Epidermal melanocyte (primary cell): ENCODE measurements around the gene CCDC188.

Source experiments
- DNase-seq: peaks from one replicate; pipeline ENCODE4 v3.0.0; 2011; ENCODE audit warnings: low spot score; ENCODE audit not compliant: insufficient read length

Gene CCDC188

DNA sequence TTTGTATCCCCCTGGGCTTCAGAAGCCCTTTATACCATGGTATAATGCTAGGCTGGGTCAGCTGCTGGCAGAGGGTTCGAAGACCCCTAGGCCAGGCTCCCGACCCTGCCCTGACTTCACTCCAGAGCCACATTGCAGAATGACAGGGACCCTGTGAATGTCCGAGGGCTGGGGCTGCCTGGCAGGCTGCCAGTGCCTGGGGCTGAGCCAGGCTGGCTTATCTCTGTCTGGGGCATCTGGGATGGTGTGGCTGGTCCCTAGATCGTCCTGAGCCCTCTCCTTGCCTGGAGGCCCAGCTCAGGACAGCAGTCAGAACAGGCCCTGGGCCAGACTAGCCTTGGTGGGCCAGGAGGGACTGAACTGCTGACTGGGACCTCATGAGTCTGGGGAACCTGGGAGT lies 15.6 kb downstream of the CCDC188 start:
- DNase-seq, result no peak

DNA sequence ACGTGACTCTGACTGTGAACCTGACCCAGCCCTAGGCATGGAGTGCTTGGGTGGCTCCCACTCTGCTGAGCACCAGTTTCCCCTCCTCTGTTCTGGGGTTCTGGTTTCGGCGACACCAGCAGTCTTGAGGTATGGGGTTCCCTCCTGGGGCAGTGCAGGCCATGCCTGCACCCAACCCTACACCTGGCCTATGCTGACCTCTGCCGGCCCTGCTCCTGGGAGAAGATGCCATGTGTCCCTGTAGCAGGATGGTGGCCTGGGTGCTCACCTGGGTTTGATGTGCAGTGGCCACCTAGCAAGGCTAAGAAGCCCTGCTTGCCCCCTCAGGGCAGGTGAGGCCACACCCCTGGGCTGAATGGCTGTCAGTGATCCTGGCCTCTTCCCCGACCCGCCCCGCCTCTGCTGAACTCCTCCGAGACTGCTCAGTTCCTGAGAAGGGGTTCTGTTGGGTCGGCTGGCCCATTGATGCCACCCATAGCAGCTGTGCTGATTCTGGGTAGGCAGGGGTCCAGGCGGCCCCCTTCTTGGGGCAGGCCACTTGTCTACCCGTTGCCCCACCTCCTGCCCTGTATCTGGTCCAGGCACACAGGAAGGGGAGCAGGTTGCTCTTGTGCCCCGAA lies 16.8 kb downstream of the CCDC188 start:
- no peak for DNase-seq

DNA sequence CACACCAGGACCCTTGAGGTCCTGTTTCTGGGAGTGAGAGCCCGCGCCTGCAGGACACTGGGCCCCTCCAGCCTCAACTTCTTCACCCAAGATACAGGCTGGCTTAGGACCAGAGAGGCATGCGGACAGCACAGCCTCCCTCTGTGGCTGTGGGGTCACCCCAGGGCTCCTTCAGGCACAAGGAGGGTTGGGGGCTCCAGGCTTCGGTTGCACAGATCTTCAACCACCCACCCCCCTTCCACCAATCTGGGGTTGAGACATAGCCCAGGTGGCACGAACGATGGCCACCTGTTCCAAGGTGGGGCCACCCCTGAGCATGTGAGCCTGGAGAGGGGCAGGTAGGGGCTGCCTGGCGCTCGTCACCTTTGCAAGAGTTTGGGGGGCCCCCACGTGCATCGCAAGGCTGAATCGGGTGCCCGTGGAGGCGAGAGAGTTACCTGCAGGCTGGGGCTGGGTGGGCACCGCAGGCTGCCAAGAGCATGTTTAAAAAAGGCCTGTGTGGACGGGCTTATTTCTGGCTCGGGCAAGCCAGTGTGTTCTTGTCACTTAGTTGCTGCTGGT lies 18.1 kb downstream of the CCDC188 start:
- no peak for DNase-seq

- DNase-seq, result no peak
These were observed 18.8 kb downstream of the CCDC188 start for GRCh38 chr22:20131859-20132685.

GRCh38 chr22:20131597-20131858 lies 19.3 kb downstream of the CCDC188 start, which contains the start of gene ZDHHC8:
TSS of gene ZDHHC8 (plus strand) at chr22:20131804. CDS start at chr22:20131948, 144 bp downstream.
- DNase-seq, result no peak

GRCh38 chr22:20130731-20131596 lies 19.9 kb downstream of the CCDC188 start:
- peak; percentile 86 for DNase-seq

DNA sequence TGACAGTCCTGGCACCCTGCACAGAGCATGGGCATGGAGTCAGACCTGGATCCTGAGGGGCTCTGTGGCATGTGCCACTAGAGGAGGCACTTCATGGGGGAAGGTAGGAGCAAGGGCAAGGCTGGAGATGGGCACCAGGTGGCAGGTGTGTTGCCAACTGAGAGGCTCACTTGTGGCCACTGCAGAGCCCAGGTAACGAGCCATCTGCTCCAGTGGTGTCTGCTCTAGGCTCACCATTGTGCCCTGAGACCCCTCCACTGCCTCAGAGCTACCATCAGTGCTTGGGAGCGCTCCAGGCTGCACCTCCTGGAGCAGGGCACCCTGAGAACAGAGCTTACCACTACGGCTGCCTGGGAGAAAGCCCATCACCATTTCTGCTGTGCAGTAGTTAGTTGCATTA lies 20.5 kb downstream of the CCDC188 start:
- no peak for DNase-seq

GRCh38 chr22:20129747-20130014 lies 21.2 kb downstream of the CCDC188 start:
- no peak for DNase-seq

DNA sequence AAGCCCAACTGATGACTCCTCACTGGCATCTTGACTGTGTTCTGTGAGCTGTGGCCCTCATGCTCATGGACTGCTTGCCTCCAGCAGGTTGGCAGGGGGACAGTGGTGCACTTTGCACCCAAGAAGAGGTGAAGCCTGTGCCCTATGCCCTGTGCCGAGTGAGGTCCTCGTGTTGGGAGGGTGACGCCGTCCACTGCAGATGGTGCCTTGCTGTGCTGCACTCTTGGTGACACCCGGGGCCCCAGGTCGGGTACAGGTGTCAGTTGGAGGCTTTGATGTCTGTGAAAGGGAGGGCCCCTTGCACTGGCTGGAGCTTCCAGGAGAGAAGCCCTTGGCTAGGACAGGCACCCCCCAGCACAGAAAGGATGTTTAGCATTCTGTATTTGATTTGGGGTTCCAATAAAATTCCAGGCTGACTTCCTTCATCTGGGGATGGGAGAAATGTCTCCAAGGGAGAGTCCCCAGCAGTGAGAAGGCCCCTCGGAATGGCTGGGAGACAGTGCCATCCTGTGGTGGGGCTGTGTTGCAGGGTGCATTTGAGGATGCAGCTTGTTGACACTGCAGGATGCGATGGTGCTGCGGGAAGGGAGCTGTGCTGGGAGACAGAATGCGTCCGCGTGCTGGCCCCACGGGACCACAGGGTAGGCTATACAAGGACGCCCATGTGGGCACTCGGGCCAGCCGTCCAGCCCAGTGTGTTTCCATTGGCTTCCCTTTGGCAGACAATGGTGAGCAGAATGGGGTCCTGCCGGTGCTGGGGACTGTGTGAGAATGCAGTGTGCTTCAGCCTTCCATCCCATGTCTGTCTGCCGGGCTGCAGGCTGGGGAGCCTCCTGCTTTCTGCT lies 21.7 kb downstream of the CCDC188 start:
- DNase-seq, result no peak

DNA sequence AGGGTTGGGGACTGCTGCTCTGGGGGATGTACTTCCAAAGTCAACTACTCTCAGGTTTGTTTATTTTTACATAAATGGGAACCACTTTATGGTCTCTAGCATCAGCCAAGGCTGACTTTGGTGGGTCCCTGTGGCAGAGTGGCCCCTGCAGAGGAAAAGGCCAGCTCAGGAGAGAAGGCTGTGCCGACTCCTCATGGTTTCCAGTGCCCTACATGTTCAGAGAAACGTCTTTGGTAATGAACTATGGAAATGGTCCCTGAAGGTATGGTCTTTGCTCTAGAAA lies 22.3 kb downstream of the CCDC188 start:
- DNase-seq, result no peak

DNA sequence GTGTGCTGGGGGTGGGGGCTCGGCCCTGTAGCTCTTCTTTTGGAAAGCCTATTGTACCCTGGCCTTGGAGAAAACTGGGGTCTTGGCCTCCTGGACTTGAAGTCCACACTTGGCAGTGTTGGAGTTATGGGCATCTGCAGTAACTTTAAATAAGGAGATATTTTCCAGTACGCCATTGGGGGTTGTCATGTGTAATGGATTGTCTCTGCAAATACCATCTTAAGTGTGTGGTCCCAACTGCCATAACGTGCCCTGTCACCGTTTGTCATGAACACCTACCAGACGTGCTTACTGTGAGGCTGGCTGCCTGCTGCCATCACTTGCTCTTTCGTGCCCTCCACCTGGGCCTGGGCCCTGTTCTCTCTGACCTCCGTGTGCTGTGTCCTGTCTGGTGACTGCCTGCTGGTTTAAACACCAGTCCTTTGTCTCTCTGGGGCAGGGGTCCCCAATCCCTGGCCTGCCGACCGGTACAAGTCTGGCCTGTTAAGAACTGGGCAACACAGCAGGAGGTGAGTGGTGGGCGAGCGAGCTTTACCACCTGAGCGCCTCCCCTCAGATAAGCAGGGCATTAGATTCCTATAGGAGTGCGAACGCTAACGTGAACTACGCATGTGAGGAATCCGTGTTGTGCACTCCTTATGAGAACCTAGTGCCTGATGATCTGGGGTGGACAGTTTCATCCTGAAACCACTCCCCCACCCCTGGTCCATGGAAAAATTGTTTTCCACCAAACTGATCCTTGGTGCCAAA lies 22.8 kb downstream of the CCDC188 start:
- DNase-seq, result no peak

GRCh38 chr22:20127318-20127868 lies 23.5 kb downstream of the CCDC188 start:
- DNase-seq, result no peak

GRCh38 chr22:20126284-20127029 lies 24.4 kb downstream of the CCDC188 start:
- no peak for DNase-seq

GRCh38 chr22:20125201-20126174 lies 25.4 kb downstream of the CCDC188 start:
- no peak for DNase-seq

DNA sequence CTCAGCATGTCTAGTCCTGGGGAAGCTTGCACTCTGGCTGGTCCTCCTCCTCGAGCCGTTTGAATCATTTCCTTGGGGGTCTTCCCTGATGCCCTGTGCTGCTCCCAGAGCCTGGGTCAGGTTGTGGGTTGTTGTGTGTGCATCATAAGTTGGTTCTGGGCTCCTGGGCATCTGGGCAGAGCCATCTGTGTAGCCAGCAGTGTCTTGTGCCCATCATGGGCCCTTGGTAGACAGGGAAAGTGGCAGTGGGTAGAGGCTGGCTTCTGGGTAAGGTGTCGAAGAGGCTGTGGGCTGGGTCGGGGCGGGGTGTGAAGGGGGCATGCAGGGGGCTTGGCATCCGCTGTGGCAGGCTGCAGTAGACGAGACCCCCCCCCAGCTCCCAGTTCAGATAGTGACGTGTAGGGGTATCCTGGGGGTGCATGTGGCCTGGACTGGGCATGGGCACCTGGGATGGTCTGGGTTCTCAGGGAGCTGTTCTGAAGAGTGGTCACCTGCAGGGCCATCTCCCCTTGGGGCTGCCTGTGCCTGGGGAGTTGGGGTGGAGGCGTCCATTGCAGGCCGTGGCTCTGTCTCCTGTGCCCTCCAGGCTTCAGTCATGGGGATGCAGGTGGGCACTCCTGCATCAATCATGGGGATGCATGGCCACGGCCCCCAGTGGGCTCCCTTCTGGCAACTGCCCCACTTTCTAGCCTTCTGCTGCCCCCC lies 26.6 kb downstream of the CCDC188 start:
- DNase-seq, result no peak

DNA sequence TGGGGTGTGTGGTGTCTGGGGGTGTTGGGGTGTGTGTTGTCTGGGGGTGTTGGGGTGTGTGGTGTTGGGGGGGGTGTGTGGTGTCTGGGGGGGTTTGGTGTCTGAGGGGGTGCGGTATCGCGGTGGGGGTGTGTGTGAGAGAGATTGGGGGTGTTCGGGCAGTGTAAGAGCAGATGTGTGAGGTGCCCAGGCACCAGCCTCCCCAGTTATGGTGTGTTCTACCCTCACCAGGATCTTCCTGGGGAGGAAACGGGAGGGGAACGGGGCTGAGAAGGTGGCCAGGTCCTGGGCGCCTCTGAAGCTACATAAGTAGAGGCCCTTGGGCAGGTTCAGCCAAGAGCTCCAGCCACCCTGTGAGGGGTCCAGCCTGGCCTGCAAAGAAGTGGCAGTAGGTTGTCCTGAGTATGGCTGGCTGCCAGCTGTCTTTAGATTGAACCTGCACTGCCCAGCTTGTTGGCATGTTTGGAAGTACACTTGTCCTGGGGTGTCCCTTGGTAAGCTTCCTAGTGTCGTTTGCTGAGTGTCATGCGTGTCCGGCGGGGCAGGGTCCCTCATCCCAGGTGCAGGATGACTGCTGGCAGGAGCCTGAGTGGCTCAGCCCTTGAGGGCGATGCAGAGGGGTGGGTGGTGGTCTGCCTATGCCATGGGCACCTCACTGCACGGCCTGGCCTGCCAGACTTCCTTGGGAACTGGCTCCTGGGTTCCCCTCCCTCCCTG lies 27.3 kb downstream of the CCDC188 start:
- DNase-seq, result no peak

- no peak for DNase-seq
These were observed 28.9 kb downstream of the CCDC188 start for GRCh38 chr22:20121856-20122415.
